K562 (cell line): Measurements from ENCODE around the gene CRYBB1. TPM values are rescaled to one million over a fixed set of nuclear protein-coding genes. Genes with fewer than 3 reads are reported as not detected.

Experiments used
- BMI1 ChIP-seq: fragments of 150-350 bp; IDR thresholded peaks from 2 replicates; pipeline ENCODE4 v1.6.1; 2014; ENCODE audit warnings: low read length
- CHD4 ChIP-seq: fragments of 200-600 bp; sonication (generic); IDR thresholded peaks from 3 replicates; pipeline ENCODE4 v1.6.1; 2012; ENCODE audit warnings: low read depth, mild to moderate bottlenecking, mixed read lengths, low read length, inconsistent platforms; ENCODE audit not compliant: insufficient read depth, insufficient replicate concordance, poor library complexity, severe bottlenecking
- DPF2 ChIP-seq: fragments of 450-650 bp; IDR thresholded peaks from 2 replicates; pipeline ENCODE4 v1.6.1; 2016
- E2F3 ChIP-seq: fragments of 250-450 bp; sonication (Bioruptor Pico); IDR thresholded peaks from 2 replicates; pipeline ENCODE4 v1.4.0; 2020; ENCODE audit warnings: mild to moderate bottlenecking
- ELF1 ChIP-seq: fragments of 200-800 bp; sonication (Bioruptor generic); IDR thresholded peaks from 2 replicates; pipeline ENCODE4 v1.6.1; 2016; ENCODE audit warnings: missing genetic modification characterization, missing compliant biosample characterization
- MAFF ChIP-seq: IDR thresholded peaks from 2 replicates; pipeline ENCODE4 v1.6.1; 2012; ENCODE audit warnings: low read length, improper control_type of control experiment
- PHTF2 ChIP-seq: fragments of 250-450 bp; sonication (Bioruptor Pico); IDR thresholded peaks from 2 replicates; pipeline ENCODE4 v1.5.0; 2021; ENCODE audit warnings: mild to moderate bottlenecking
- RFX1 ChIP-seq: fragments of 450-650 bp; IDR thresholded peaks from 2 replicates; pipeline ENCODE4 v1.6.1; 2016; ENCODE audit warnings: mild to moderate bottlenecking, moderate library complexity
- RHOXF2B ChIP-seq: fragments of 250-450 bp; sonication (Bioruptor Pico); conservative IDR thresholded peaks from 2 replicates; pipeline ENCODE4 v1.5.1; 2021
- SMARCA5 ChIP-seq: fragments of 450-650 bp; IDR thresholded peaks from 2 replicates; pipeline ENCODE4 v1.6.1; 2016
- SRSF1 ChIP-seq: fragments of 200-400 bp; formaldehyde crosslinking; IDR thresholded peaks from 2 replicates; pipeline ENCODE4 v1.6.1; 2017; ENCODE audit warnings: mild to moderate bottlenecking, low read depth, low read length, moderate library complexity
- SRSF7 ChIP-seq: fragments of 200-400 bp; formaldehyde crosslinking; optimal IDR thresholded peaks from 2 replicates; pipeline ENCODE3; 2017; ENCODE audit warnings: mild to moderate bottlenecking, low read depth, low read length
- TAF15 ChIP-seq: fragments of 200-400 bp; formaldehyde crosslinking; IDR thresholded peaks from 2 replicates; pipeline ENCODE4 v1.6.1; 2017; ENCODE audit warnings: mild to moderate bottlenecking, low read depth, low read length, moderate library complexity
- TRIM28 ChIP-seq: fragments of 450-650 bp; IDR thresholded peaks from 2 replicates; pipeline ENCODE4 v1.6.1; 2017
- TSC22D4 ChIP-seq: fragments of 450-650 bp; IDR thresholded peaks from 2 replicates; pipeline ENCODE4 v1.6.1; 2016; ENCODE audit warnings: missing genetic modification characterization, missing biosample characterization, control low read depth
- ZKSCAN1 ChIP-seq: fragments of 150-350 bp; IDR thresholded peaks from 2 replicates; pipeline ENCODE4 v1.6.1; 2016; ENCODE audit warnings: low read depth, low read length
- ZNF274 ChIP-seq: IDR thresholded peaks from 2 replicates; pipeline ENCODE4 v1.6.1; 2011; ENCODE audit warnings: low read depth, mild to moderate bottlenecking, low read length, moderate library complexity, borderline replicate concordance
- polyA plus RNA-seq, 8 experiments: library from polyadenylated mRNA; depleted of rRNA in 4 of 8; stranded (reverse) in 5 of 8; unstranded in 3 of 8; fragments of >200 nt; fragmentation: Nextera tagmentation in 2 of 8; fragmentation: Illumina TruSeq in 1 of 8; extraction: Ambion mirVana in 2 of 8; extraction: Trizol in 1 of 8; gene quantifications; 2 replicates each; pipeline versions ENCODE4 v1.2.1 to v1.2.3, GENCODE V29; 2011 to 2014; ENCODE audit warnings: inconsistent platforms in 1 of 8, missing spikeins in 1 of 8
- total RNA-seq, 7 experiments: library from RNA; depleted of rRNA in 6 of 7; stranded (reverse); fragments of >200 nt in 6 of 7; fragmentation: Illumina TruSeq in 2 of 7; extraction: Trizol in 2 of 7; gene quantifications; 2 replicates each; pipeline versions ENCODE4 v1.2.1 to v1.2.3, GENCODE V29; 2011 to 2021; ENCODE audit warnings: low replicate concordance in 1 of 7
- TF ChIP-seq, protein P1 (sequence below): fragments of 450-650 bp; conservative IDR thresholded peaks from 2 replicates; pipeline ENCODE4 v1.6.1; 2016; ENCODE audit warnings: missing genetic modification characterization, low read depth, mild to moderate bottlenecking, control low read depth, missing compliant biosample characterization
- TF ChIP-seq, protein P2 (sequence below), 2 experiments: fragments of 200-800 bp in 1 of 2; sonication (Bioruptor generic) in 1 of 2; sonication (generic) in 1 of 2; formaldehyde crosslinking in 1 of 2; IDR thresholded peaks in 1 of 2; conservative IDR thresholded peaks in 1 of 2; 2 replicates each; pipeline versions ENCODE4 v1.5.0 to v1.6.1; 2016 to 2020; ENCODE audit warnings: missing compliant biosample characterization in 1 of 2, missing genetic modification characterization in 1 of 2, missing genetic modification reagents in 1 of 2
- TF ChIP-seq, protein P3 (sequence below): fragments of 450-650 bp; IDR thresholded peaks from 2 replicates; pipeline ENCODE4 v1.6.1; 2017; ENCODE audit warnings: antibody characterized with exemption
- TF ChIP-seq, protein P4 (sequence below): IDR thresholded peaks from 2 replicates; pipeline ENCODE4 v1.6.1; 2011; ENCODE audit warnings: borderline replicate concordance, low read depth, mild to moderate bottlenecking, moderate library complexity, low read length; ENCODE audit not compliant: insufficient read depth, poor library complexity, severe bottlenecking

Gene CRYBB1
- total and polyA plus RNA-seq, 9 of the 15 experiments (the other 6 are each of a cell fraction or from before 2014, with no cell fraction given), result 0.16 to 0.45 (median 0.33) TPM; not detected in 2

DNA sequence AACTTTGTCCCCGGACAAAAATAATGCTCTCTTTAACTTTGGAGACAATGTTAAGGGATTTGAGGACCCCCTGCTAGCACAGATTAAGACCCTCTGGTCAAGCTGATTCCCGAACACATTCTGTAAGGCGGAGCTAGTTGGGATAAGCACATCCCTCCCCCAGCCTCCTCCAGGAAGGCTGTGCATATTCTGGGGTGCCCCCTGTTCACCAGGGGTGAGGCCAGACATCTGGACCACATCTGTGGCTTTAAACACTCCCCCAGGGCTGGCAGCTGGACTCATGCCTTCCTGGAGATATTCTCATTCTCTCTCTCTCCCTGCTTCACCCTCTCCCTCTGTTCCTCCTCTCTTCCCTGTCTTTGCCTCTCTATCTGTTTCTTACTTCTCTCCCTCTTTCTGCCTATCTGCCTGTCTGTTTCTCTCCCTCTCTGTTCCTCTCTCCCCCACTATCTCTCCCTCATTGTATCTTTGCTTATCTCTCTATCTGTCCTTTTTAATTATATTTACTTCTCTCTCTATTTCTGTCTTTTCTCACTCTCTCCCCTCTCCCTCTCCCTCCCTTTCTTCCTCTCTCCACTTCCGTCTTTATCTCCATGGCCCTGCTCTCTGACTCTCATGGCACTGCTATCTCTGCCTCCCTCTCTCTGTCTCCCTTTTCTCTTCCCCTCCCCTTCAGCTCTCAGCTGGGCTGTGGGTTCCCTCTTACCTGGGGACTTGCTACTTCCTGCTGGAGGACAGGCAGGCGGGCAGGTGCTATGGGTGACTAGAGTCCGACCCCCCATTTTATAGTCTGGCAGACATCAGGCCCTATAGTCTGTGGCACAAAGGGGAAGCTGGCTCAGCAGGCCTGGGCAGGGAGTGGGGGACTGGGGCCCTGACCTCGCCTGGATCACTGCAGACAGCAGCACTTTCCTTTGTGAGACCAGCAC lies at the start of gene CRYBB1 (continued):
- TF ChIP-seq RFX1 (no peak), ZKSCAN1 (no peak), SRSF7 (no peak), TSC22D4 (tag) (no peak), RHOXF2B (CRISPR knock-in tag) (no peak), DPF2 (peak; percentile 90), SMARCA5 (0 out of 2 replicates have a peak, but pooled peaks have one; percentile 15), SRSF1 (no peak), CHD4 (no peak), BMI1 (no peak), E2F3 (CRISPR knock-in tag) (no peak), TRIM28 (peak; percentile 39; the same call in 1 of the 2 replicates), MAFF (no peak), PHTF2 (no peak), ELF1 (tag) (peak; percentile 21; the same call in 1 of the 2 replicates), TAF15 (no peak), ZNF274 (no peak)
- TF ChIP-seq, protein P1, sequence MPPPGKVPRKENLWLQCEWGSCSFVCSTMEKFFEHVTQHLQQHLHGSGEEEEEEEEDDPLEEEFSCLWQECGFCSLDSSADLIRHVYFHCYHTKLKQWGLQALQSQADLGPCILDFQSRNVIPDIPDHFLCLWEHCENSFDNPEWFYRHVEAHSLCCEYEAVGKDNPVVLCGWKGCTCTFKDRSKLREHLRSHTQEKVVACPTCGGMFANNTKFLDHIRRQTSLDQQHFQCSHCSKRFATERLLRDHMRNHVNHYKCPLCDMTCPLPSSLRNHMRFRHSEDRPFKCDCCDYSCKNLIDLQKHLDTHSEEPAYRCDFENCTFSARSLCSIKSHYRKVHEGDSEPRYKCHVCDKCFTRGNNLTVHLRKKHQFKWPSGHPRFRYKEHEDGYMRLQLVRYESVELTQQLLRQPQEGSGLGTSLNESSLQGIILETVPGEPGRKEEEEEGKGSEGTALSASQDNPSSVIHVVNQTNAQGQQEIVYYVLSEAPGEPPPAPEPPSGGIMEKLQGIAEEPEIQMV (tag), result no peak
- TF ChIP-seq, protein P2, sequence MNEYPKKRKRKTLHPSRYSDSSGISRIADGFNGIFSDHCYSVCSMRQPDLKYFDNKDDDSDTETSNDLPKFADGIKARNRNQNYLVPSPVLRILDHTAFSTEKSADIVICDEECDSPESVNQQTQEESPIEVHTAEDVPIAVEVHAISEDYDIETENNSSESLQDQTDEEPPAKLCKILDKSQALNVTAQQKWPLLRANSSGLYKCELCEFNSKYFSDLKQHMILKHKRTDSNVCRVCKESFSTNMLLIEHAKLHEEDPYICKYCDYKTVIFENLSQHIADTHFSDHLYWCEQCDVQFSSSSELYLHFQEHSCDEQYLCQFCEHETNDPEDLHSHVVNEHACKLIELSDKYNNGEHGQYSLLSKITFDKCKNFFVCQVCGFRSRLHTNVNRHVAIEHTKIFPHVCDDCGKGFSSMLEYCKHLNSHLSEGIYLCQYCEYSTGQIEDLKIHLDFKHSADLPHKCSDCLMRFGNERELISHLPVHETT (CRISPR knock-in tag; conservative IDR thresholded peaks at IDR 0.05 in 1 of 2, IDR thresholded peaks at IDR 0.05 in 1 of 2), result no peak
- TF ChIP-seq, protein P3, sequence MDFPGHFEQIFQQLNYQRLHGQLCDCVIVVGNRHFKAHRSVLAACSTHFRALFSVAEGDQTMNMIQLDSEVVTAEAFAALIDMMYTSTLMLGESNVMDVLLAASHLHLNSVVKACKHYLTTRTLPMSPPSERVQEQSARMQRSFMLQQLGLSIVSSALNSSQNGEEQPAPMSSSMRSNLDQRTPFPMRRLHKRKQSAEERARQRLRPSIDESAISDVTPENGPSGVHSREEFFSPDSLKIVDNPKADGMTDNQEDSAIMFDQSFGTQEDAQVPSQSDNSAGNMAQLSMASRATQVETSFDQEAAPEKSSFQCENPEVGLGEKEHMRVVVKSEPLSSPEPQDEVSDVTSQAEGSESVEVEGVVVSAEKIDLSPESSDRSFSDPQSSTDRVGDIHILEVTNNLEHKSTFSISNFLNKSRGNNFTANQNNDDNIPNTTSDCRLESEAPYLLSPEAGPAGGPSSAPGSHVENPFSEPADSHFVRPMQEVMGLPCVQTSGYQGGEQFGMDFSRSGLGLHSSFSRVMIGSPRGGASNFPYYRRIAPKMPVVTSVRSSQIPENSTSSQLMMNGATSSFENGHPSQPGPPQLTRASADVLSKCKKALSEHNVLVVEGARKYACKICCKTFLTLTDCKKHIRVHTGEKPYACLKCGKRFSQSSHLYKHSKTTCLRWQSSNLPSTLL, result peak; percentile 52; the same call in 1 of the 2 replicates
- TF ChIP-seq, protein P4, sequence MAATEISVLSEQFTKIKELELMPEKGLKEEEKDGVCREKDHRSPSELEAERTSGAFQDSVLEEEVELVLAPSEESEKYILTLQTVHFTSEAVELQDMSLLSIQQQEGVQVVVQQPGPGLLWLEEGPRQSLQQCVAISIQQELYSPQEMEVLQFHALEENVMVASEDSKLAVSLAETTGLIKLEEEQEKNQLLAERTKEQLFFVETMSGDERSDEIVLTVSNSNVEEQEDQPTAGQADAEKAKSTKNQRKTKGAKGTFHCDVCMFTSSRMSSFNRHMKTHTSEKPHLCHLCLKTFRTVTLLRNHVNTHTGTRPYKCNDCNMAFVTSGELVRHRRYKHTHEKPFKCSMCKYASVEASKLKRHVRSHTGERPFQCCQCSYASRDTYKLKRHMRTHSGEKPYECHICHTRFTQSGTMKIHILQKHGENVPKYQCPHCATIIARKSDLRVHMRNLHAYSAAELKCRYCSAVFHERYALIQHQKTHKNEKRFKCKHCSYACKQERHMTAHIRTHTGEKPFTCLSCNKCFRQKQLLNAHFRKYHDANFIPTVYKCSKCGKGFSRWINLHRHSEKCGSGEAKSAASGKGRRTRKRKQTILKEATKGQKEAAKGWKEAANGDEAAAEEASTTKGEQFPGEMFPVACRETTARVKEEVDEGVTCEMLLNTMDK, result no peak
